ENCODE results near the gene DPM2.

Gene DPM2

DNA sequence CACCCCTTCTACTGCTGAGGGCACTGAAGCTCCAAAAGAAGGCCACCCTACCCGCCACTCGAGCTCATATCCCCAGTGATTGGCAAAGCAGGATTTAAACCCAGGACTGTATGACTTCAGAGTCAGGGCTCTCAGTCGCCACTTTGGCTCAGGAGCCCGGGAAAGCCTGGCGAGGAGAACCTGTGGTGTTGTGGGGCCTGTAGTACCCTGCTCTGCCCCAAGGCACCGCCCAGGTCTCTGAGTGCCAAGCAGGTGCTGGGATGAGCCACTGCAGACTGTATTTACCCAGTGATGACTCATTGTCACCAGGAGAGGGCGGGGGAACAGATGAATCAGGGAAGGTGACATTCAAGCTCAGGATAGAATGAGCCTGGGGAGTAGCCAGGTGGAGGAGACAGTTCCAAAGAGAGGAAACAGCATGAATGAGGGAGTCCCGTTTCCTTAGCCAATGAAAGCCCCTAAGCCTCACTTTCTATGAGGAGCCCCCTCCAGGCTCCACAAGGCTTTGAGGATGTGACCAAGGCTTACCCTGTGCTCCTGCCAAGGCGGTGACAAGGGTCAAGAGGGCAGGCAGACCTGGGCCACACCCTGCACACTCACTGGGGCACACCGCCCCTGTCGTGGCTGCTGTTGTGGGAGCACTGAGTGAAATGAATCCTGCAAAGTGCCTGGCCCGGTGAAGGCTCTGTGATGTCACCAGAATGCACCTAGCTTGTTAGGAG, 17.8 kb upstream of the DPM2 start:
- peak; percentile 97 for DNase-seq (ENCODE audit: low spot score)

DNA sequence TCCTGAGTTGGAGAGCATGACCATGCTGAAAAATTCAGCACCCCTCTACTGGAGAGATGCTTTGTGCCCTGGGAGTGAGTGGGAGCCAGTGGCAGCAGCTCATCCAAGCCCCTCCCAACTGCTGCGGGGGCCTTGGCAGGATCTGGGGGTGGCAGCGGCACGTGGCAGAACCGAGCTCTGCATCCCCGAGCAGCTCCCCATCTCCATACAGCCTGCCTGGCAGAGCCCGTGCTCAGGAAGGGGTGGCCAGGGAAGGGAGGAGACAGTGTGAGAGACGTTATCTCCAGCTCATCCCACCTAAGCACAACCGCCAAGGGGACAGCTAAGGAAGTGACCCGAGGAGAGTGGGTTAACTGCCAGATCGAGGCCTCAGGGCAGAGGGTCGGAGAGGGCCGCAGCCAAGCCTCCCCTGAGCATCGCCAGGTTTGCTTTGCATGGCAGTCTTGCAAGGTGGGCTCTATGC, 17.2 kb upstream of the DPM2 start:
- no peak for DNase-seq (ENCODE audit: low spot score)

GRCh38 chr9:127953768-127954505, 16.3 kb upstream of the DPM2 start:
- no peak for DNase-seq (ENCODE audit: low spot score)

- DNase-seq (ENCODE audit: low spot score) = no peak
Observed at GRCh38 chr9:127953154-127953553, 15.5 kb upstream of the DPM2 start.

DNA sequence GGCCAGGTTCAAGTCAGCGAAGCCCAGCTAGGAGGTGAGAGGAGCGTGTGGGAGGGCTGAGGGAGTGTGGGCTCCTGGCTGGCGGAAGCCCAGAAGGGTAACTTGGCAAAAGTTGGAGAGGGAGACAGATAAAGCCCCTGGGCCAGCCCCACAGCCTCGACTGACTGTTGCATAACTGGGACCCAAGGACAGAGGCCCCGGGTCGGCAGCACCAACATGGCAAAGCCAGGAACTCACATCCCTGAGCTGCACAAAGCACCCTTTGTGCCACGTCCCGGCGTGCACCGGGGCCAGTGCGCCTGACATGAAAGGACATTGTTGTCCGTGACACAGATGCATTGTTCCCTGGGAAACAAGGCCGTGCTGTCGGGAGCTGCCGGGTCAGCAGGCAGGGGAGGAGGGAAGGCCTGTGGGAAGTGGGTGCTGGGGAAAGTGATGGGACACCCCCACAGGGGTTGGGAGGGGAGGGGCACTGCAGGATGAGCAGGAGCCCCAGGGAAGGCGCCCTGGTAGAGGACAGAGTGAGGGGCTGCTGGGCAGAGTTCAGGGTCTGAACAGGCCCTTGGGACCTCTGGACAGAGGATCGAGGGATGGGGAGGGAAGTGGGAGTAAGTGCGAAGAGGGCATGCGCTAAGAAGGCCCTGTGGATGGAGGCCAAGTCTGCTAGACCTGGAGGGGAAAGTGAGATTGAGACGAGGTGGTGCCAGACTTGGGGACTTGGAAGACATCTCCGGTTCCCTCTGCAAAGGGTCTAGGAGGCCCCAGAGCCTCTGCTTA, 13.0 kb upstream of the DPM2 start:
- no peak for DNase-seq (ENCODE audit: low spot score)

DNA sequence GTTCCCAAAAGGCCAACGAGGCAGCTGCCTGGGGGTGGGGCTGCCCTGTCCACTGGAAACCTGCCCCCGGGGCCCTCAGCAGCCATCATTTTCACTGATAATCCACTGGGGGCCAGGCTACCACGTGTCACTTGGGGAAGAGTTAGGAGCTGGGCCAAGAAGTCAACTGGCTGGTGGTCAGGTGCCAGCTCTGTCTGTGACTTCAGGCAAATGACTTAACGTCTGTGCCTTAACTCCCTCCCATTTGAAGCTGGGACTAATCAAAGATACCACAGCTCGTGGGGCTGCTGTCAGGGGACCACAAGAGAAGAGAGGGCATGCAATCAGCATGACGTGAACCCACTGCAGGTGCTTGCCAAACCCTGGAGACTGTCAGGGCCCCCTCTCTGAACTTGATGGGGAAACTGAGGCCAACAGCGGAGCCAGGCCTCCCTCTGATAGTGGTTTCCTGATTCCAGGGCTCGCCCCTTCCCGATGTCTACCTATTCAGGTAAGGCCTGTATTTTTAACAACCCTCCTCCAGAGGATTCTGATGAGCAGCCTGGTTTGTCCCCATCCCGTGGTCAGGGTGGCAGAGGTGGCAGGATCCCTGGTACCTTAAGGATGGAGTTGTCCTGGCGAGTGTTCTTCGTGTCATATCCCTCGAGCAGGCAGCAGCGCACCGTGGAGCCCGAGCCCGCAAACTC, 12.3 kb upstream of the DPM2 start:
- DNase-seq (ENCODE audit: low spot score) = no peak

- DNase-seq (ENCODE audit: low spot score) = no peak
Observed at GRCh38 chr9:127947841-127948710, 10.4 kb upstream of the DPM2 start.

DNA sequence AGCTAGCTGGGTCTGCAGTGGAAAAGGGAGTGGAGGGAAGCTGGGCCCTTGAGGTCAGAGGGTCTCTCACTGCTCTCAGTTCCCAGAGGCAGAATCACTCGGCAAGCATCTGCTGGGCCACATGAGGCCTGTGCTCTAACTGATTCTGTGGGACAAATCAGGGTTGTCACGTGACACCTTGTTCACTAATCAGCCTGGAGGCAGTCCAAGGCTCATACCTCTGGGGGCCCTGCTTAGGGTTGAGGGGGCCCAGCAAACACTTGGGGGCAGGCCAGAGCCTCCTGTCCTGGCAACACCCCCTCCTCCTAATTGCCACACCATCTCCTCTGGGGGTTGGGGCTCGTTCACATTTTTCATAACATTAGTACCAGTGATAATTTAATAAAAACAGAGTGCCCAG, 9.1 kb upstream of the DPM2 start:
- no peak for DNase-seq (ENCODE audit: low spot score)

DNA sequence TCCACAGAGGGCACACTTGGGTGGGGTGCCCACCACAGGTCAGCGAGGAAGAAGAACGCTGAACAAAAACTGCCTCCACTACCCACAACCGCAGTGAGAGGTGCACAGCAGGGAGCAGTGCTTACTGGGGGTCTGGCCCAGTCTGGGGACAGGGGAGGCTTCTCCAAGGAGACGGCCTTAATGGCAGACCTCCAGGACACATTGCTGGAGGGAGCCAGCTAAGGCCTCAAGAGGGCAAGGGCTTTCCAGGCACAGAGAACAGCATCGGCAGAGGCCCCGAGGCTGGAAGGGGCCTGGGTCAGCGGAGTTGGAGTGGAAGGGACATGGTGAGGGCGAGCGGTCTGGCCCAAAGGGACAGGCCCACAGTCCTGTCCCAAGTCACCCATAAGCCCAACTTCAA, 8.3 kb upstream of the DPM2 start:
- DNase-seq (ENCODE audit: low spot score) = no peak

- DNase-seq (ENCODE audit: low spot score) = no peak
Observed at GRCh38 chr9:127945338-127945737, 7.7 kb upstream of the DPM2 start.

DNA sequence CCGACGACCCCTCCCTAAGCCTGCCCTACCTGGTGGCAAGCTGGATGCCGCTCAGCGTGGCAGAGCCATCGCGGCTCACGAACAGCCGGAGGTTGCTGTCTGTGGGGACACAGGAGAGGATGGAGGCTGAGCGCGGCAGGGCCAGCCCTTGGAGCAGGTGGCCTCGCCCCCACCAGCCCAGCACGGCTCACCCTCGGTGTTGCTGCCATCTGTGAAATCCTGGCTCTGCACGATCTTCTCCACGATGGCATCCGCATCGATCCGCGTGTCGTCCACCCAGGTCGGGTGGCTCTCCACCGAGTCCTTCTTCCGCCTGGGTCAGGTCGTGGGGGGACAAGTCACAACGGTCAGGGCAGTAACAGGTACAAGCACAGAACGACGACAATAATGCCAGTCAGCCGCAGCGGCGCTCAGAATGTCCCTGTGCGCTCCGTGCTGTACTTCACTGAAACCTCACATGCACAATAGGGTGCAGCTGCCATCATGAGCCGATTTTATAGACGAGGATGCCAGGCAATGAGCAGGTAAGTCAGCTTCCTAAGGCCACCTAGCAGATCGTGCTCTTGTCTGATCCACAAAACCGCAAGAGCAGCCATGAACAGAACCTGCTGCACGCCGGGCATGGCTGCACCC, 7.0 kb upstream of the DPM2 start:
- no peak for DNase-seq (ENCODE audit: low spot score)

DNA sequence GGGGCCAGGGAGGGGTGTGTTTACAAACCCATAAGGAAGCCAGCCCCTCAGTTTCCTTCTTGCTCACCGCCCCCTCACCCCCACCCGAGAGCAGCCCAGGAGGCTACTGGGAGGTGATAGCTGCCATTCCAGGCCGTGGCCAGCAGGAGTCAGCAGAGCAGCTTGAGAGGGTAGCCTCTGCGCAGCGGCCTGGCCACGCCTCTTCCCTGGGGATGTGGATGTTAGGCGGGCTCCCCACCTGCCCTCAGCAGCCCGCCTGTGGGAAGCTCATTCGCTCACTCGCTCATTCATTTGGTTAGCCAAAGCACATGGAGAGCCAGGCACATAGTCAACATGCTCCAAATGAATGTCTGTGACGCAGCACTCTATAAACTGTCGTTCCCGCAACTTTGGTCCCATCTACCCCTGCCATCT, 6.1 kb upstream of the DPM2 start:
- DNase-seq (ENCODE audit: low spot score) = peak; percentile 83

DNA sequence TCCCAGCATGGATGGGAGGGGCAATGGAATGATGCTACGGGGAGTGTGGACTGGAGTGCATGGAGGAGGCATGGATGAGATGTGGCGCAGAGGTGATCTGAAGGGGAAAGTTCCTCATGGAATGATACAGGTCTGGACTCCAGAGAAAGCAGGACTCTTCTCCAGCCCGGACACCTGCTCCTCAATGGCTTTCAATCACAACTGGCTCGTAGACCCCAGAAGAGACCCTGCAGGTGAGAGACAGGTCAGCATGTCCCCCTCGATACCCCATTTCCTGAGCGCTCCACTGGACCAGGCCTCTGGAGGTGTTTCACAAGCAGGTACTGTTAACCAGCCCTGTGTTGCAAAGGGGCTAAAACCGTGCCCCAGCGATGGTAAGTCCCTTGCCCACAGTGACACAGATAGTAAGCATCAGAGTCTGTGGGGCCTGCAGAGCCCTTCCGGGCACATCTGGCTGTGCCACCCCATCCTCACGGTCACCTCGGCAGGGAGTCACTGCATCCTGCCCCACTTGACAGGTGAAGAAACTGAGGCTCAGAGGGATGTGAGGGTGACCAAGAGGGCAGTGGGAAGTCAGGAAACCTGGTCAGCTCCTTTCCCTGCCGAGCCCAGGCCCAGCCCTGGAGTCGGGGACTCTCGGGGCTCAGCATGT, 5.5 kb upstream of the DPM2 start:
- DNase-seq (ENCODE audit: low spot score) = no peak

DNA sequence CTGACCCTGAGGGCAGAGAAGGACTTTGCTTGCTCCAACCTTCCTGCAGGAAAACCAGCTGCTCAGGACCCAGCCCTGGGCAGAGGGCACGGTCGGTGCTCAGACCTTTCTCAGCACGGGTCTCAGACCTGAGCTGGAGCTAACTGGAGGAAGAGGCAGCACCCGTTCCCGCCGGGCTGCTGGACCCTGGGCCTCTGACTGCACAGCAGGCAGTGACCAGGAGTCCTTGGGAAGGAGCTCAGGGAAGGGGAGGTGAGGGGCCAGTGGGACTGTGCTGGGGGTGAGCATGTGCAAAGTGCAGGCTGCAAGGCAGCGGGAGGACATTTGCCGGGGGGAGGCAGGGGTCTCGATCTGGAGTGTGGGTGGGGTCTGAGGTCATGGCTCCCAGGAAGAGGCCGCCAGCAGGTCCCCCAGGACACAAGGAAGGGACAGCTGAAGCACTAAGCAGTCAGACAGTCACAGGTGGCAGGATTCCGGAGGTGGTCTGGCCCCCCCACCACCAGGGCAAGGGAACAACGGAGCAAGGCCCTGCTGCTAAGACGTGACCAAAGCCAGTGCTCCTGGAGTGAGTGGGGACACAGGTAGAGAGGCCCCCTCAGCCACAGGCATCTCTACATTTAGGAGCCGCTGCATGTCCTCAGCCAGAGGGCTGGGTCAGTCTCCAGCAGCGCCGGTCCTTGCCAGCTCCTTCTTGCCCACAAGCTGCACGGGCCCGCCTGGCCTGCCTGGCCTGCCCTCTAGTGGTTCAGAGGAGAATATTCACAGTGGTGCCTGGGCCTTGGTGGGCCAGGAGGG, 4.8 kb upstream of the DPM2 start:
- peak; percentile 74 for DNase-seq (ENCODE audit: low spot score)

GRCh38 chr9:127941961-127942215, 4.2 kb upstream of the DPM2 start:
- no peak for DNase-seq (ENCODE audit: low spot score)

- no peak for DNase-seq (ENCODE audit: low spot score)
Observed at GRCh38 chr9:127941062-127941960, 3.7 kb upstream of the DPM2 start.

DNA sequence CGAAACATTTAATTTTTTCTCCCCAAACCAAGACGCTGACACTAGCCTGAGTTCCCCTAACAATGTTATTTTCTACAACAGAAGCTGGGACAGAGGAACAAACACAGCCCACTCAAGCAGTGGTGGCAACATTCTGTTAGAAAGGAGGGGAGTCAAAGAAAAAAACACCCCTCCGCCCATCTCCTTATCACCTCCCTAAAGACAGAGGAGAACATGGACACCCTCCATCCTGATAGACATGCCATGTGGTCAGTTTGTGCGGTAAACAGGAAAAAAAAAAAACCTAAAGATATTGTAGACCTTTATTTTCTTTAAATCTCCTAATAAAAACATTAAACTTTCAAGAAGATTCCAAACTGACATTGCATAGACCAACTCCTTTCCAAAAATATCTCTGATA, 2.9 kb upstream of the DPM2 start:
- no peak for DNase-seq (ENCODE audit: low spot score)

- DNase-seq (ENCODE audit: low spot score) = no peak
Observed at GRCh38 chr9:127938298-127938690, 640 bp upstream of the DPM2 start.

- no peak for DNase-seq (ENCODE audit: low spot score)
Observed at GRCh38 chr9:127937056-127937387, 632 bp downstream of the DPM2 start.

All from HuH-7.5 (cell line).